Smooth muscle cell (in vitro differentiated cells): ENCODE results near the gene OR2C1. TPM values are rescaled to one million over a fixed set of nuclear protein-coding genes. Genes with fewer than 3 reads are reported as not detected.

Source experiments
- DNase-seq: peaks from one replicate; lab custom pipeline; 2025; ENCODE audit not compliant: unreplicated experiment; lab: John Stamatoyannopoulos, UW
- H2AFZ ChIP-seq: fragments of 200-600 bp; sonication (generic); 2 replicates; pipeline ENCODE4 v1.6.0; 2016; ENCODE audit warnings: antibody characterized with exemption, low read depth, mild to moderate bottlenecking
- H3F3A ChIP-seq: fragments of 200-600 bp; sonication (generic); 2 replicates; pipeline ENCODE4 v1.6.0; 2017; ENCODE audit warnings: antibody characterized with exemption, low read depth
- H3K27ac ChIP-seq: fragments of 200-600 bp; sonication (generic); 2 replicates; pipeline ENCODE4 v1.5.1; 2016; ENCODE audit warnings: low read depth, mild to moderate bottlenecking
- H3K27me3 ChIP-seq: fragments of 200-600 bp; sonication (generic); 2 replicates; pipeline ENCODE4 v1.6.1; 2016; ENCODE audit warnings: low read depth, mild to moderate bottlenecking
- H3K36me3 ChIP-seq: fragments of 200-600 bp; sonication (generic); 2 replicates; pipeline ENCODE4 v1.5.1; 2016; ENCODE audit warnings: low read depth
- H3K4me1 ChIP-seq: fragments of 200-600 bp; sonication (generic); 2 replicates; pipeline ENCODE4 v1.5.1; 2016; ENCODE audit warnings: low read depth
- H3K4me2 ChIP-seq: fragments of 200-600 bp; sonication (generic); 2 replicates; pipeline ENCODE4 v1.6.0; 2016; ENCODE audit warnings: mild to moderate bottlenecking
- H3K4me3 ChIP-seq: fragments of 200-600 bp; sonication (generic); 2 replicates; pipeline ENCODE4 v1.5.1; 2016; ENCODE audit warnings: mild to moderate bottlenecking
- H3K79me2 ChIP-seq: fragments of 200-600 bp; sonication (generic); 2 replicates; pipeline ENCODE4 v1.6.0; 2016; ENCODE audit warnings: low read depth, mild to moderate bottlenecking
- H3K9ac ChIP-seq: fragments of 200-600 bp; sonication (generic); 2 replicates; pipeline ENCODE4 v1.6.0; 2016; ENCODE audit warnings: low read depth
- H3K9me3 ChIP-seq: fragments of 200-600 bp; sonication (generic); replicated peaks from 2 replicates; pipeline ENCODE4 v1.5.1; 2016; ENCODE audit warnings: low read depth
- H4K20me1 ChIP-seq: fragments of 200-600 bp; sonication (generic); 2 replicates; pipeline ENCODE4 v1.6.0; 2016; ENCODE audit warnings: low read depth
- CTCF ChIP-seq: fragments of 200-600 bp; sonication (generic); IDR thresholded peaks from 2 replicates; pipeline ENCODE4 v1.5.1; 2017; ENCODE audit warnings: borderline replicate concordance, mild to moderate bottlenecking, antibody characterized with exemption; ENCODE audit not compliant: insufficient read depth, poor library complexity, severe bottlenecking
- WGBS: methylation state at CpG from one replicate; pipeline ENCODE4 v1.1.7; 2016; ENCODE audit warnings: low lambda C conversion rate; 5-methylcytosine and 5-hydroxymethylcytosine counted together
- polyA plus RNA-seq: library from polyadenylated mRNA; unstranded; fragments of >200 nt; fragmentation: Nextera tagmentation; extraction: Ambion mirVana; gene quantifications from 2 replicates; pipeline ENCODE4 v1.2.1, GENCODE V29; 2016
- total RNA-seq: library from RNA; depleted of rRNA; stranded (reverse); fragments of >200 nt; gene quantifications from 2 replicates; pipeline ENCODE4 v1.2.3, GENCODE V29; 2014

OR2C1 gene
- total and polyA plus RNA-seq, 2 experiments from 2014 or later = not detected

DNA sequence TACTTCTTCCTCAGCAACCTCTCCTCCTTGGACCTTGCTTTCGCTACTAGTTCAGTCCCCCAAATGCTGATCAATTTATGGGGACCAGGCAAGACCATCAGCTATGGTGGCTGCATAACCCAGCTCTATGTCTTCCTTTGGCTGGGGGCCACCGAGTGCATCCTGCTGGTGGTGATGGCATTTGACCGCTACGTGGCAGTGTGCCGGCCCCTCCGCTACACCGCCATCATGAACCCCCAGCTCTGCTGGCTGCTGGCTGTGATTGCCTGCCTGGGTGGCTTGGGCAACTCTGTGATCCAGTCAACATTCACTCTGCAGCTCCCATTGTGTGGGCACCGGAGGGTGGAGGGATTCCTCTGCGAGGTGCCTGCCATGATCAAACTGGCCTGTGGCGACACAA is 429 bp downstream of the OR2C1 start:
- H3K4me3 ChIP-seq = no peak overlapping the region
- no peaks in the 10 kb centered on the region for H3K79me2 ChIP-seq
- TF ChIP-seq CTCF = no peak
- no peaks in the 10 kb centered on the region for H3K27me3 ChIP-seq
- H3K9ac ChIP-seq = no peak overlapping the region
- H3K4me1 ChIP-seq = no peaks in the 10 kb centered on the region
- no peaks in the 10 kb centered on the region for H3F3A ChIP-seq
- no peak for DNase-seq
- H3K9me3 ChIP-seq = no peaks in the 10 kb centered on the region
- H3K27ac ChIP-seq = no peak overlapping the region
- H3K36me3 ChIP-seq = no peaks in the 10 kb centered on the region
- no peak overlapping the region for H3K4me2 ChIP-seq
- whole genome bisulfite sequencing = 89% methylated on average over 10 of the region's 10 CpGs
- H2AFZ ChIP-seq = no peak overlapping the region
- no peaks in the 10 kb centered on the region for H4K20me1 ChIP-seq

- WGBS = 29% methylated on average over 1 of the region's 1 CpG
- TF ChIP-seq CTCF = no peak
- H3K9me3 ChIP-seq = no peaks in the 10 kb centered on the region
- no peaks in the 10 kb centered on the region for H3K36me3 ChIP-seq
- H3K4me3 ChIP-seq = no peak overlapping the region
- no peak overlapping the region for H3K27ac ChIP-seq
- no peaks in the 10 kb centered on the region for H3K4me1 ChIP-seq
- H3K27me3 ChIP-seq = no peaks in the 10 kb centered on the region
- no peak overlapping the region for H2AFZ ChIP-seq
- H3K4me2 ChIP-seq = no peak overlapping the region
- no peak overlapping the region for H3K9ac ChIP-seq
- no peaks in the 10 kb centered on the region for H3K79me2 ChIP-seq
- H4K20me1 ChIP-seq = no peaks in the 10 kb centered on the region
- DNase-seq = no peak
- H3F3A ChIP-seq = no peaks in the 10 kb centered on the region
Measured at GRCh38 chr16:3358871-3359270, 3.2 kb downstream of the OR2C1 start.

DNA sequence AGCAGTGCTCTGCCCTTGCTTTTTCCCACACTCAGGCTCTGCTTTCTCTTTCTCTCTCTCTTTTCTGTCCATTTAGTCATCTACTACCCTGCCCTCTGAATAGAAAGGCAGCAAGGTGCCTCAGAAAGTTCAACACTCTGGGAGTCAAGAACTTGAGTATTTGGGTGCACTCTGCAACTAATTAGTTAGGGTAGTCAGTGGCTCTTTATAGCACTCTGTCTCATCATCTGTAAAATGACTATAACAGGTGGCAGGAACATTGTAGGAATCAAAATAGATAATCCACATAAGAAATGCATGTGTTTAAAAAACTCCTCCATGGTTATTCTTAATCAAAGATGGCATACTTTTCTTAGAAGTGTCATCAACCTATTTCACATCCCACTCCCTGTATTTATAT is 7.2 kb downstream of the OR2C1 start:
- no peak overlapping the region for H3K9ac ChIP-seq
- no peak overlapping the region for H3K4me3 ChIP-seq
- no peak for DNase-seq
- H3K27ac ChIP-seq = no peak overlapping the region
- no peaks in the 10 kb centered on the region for H3K27me3 ChIP-seq
- TF ChIP-seq CTCF = no peak
- no peaks in the 10 kb centered on the region for H4K20me1 ChIP-seq
- no peak overlapping the region for H2AFZ ChIP-seq
- H3K4me1 ChIP-seq = no peaks in the 10 kb centered on the region
- no peaks in the 10 kb centered on the region for H3K9me3 ChIP-seq
- no peak overlapping the region for H3K4me2 ChIP-seq
- no peaks in the 10 kb centered on the region for H3K79me2 ChIP-seq
- H3K36me3 ChIP-seq = no peaks in the 10 kb centered on the region
- H3F3A ChIP-seq = no peaks in the 10 kb centered on the region

DNA sequence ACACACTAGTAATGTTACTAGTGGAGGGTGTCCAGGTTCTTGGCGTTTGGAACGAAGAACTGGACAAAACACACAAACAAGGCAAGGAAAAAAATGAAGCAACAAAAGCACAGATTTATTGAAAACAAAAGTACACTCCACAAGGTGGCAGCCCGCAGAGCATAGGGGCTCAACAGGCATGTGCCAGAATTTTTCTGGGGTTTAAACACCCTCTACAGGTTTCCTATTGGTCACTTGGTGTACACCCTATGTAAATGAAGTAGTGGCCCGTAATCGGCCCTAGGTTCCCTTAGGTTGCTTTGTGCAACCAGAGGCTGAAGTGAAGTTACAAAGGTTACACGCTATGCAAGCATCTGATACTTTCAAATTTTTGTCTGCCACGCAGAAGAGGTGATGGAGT is 8.1 kb downstream of the OR2C1 start:
- H3K4me2 ChIP-seq = no peak overlapping the region
- DNase-seq = no peak
- no peaks in the 10 kb centered on the region for H3K4me1 ChIP-seq
- H3K36me3 ChIP-seq = no peaks in the 10 kb centered on the region
- no peak overlapping the region for H2AFZ ChIP-seq
- no peaks in the 10 kb centered on the region for H4K20me1 ChIP-seq
- WGBS = 83% methylated on average over 7 of the region's 7 CpGs
- H3K79me2 ChIP-seq = no peaks in the 10 kb centered on the region
- no peak overlapping the region for H3K4me3 ChIP-seq
- H3K27ac ChIP-seq = no peak overlapping the region
- no peaks in the 10 kb centered on the region for H3K27me3 ChIP-seq
- no peaks in the 10 kb centered on the region for H3F3A ChIP-seq
- TF ChIP-seq CTCF = no peak
- H3K9ac ChIP-seq = no peak overlapping the region
- H3K9me3 ChIP-seq = no peaks in the 10 kb centered on the region
